Embryonic facial prominence (tissue), 1 donor: ENCODE measurements around the gene KCNAB3.
A peak's percentile ranks its signal among the peaks of the same experiment; 100 is the strongest.
"Not testable (repeated sequence)": the region's sequence is repeated elsewhere in the genome, so short reads cannot be mapped to it uniquely, and the experiment has no call there.

Experiments used
- DNase-seq: peaks from one replicate; pipeline ENCODE4 v3.0.0-alpha.2; 2016; ENCODE audit errors: extremely low spot score

KCNAB3 gene

DNA sequence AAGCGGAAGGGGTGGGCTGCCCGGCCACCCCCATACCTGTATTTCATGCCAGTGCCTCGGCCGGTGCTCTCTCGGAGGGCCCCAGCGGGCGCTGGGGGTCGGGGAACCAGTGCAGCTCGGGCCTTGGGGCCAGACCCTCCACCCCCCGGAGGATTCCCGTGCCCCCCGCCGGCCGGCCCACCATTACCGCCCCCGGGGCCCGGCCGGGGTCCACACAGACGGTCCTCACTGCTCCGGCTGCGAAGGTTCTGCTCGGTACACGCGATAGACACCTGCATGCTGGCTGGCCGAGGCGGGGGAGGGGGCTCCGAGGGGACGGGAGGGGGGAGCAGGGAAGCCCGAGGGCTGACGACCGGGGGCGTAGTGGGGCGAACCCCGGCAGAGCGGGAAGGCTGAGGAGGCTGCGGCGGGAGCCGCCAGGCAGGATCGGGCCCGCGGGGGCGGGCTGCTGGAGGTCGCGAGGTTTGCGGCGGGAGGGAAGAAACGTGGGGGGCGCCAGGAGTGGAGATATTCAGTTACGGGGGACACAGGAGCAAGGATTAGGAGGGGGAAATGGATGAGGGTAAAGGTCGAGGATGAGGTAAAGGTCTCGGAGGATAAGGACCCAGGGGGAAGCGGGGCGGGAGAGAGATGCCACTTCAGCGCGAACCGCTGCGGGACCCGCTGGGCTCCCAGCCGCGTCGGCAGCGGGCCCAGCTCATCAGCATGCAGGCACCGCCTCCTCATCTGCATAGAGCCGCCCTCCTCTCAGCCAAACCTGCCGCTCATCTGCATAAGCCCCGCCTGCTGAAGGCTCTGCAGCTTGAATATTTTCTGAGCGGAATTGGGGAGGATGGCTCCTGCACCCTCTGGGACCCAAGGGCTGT lies at the start of gene KCNAB3:
TSS of gene KCNAB3 (minus strand) at position 699 of the 866 bp plus-strand sequence. CDS start at position 278, 421 bp downstream.
- DNase-seq, result peak; percentile 78

DNA sequence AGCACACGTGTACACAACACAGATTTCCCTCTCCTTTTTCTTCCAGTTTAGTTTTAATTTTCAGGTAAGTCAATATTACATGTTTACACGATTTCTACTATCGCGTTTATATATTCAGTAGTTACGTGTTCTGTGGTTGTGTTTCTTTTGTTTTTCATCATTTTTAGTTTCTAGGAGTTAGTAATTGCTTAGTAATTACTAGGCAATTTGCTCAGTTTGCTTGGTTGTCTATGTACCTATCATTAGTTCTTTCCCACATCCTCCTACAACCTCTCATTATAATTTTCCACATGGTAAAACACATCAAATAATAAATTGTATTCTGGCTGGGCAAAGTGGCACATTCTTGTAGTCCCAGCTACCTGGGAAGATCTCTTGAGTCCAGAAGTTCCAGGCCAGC lies 48.1 kb upstream of the KCNAB3 start:
- DNase-seq, result no peak

DNA sequence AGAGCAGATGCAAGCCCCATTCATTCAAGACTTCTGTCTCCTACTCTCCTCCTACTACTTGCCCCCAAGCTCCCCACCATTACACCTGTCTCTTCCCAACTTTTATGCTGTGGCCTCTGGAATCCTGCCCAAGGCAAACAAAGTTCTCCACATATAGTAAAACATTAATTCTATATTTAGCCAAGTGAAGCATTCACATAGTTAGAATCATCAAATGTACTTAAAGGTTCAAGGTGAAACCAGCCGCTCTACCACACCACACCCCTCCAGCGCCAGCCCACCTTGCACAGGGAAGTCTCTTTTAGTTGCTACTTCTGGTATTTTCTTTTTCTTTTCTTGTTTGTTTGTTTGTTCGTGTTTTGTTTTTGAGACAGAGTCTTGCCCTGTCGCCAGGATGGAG lies 47.4 kb upstream of the KCNAB3 start:
- DNase-seq, result no peak

DNA sequence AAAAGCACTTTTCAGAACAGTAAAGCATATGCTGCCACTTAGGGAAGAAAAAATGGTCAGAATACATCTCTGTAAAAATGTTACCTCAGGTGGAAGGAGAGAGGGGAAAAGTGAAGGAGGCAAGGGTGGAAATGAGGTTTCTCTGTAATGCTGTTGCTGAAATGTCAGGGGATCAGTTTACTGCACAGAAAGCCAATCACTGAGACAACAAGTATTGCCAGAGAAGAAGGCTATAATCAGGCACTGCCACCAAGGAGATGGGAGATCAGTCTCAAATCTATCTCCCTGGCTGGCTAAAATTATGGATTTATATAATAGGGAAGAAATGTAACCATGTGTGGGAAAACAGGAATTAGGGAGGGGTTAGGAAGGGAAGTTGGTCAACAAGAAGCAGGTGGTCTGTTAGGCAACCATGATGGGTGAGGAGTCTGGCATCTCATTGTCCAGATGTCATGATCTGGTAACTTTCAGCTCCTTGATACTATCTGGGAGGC lies 45.0 kb upstream of the KCNAB3 start:
- no peak for DNase-seq

DNA sequence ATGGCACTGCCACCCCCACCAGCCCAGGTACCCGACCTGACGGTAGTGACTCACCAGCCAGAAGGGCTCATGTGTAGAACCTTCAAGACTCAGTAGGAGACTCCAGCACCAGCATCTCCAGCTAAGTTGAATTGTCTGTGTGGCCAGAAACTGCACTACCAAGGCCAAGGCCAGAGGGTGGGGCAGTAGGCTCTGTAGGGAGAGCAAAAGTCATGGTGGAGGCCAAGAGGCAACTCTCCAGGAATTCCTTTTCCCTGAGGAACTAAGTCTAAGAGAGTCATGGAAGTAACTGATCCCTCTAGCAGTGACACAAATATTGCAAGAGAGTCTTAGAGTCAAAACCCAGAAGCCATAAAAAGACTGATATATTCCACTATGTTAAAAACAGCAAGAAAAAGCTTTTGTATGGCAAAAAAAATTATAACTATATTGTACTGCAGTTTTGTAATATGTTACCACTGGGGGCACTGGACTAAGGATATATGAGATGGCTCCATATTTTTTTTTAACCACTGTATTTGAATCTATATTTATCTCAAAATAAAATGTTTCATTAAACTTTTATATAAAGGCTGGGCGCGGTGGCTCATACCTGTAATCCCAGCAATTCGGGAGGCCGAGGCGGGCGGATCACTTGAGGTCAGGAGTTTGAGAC lies 42.6 kb upstream of the KCNAB3 start:
- DNase-seq, result no peak

DNA sequence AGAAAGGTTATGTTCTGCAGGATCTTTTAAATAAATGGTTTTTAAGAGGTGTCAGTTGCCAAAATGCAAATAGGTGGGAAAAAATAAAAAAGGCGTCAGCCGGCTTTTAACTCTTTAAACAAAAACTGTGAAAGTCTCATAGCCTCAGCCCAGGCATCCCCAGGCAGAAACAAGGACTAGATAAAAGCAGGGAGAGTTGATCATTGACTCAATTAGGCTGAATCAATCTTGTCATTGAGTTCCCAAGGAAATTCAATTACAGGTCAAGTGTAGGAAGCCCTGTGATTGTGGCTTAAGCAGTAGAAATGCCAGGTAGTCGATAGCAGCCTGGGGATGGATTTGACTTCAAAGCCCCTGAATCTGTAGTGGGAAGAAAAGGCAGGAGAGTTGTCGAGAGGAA lies 42.0 kb upstream of the KCNAB3 start:
- DNase-seq, result no peak

DNA sequence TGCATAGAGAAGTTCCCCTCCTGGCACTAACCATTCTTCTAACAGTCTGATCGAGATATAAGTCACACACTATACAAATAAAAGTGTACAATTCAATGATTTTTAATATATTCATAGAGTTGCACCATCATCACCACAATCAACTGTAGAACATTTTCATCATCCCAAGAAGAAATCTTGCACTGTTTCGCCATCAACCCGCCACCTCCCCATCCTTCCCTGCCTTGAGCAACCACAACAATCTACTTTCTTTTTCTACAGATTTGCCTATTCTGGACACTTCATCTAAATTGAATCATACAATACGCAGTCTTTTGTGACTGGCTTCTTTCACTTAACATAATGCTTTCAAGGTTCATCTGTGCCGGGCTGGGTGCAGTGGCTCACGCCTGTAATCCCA lies 39.8 kb upstream of the KCNAB3 start:
- DNase-seq, result no peak

DNA sequence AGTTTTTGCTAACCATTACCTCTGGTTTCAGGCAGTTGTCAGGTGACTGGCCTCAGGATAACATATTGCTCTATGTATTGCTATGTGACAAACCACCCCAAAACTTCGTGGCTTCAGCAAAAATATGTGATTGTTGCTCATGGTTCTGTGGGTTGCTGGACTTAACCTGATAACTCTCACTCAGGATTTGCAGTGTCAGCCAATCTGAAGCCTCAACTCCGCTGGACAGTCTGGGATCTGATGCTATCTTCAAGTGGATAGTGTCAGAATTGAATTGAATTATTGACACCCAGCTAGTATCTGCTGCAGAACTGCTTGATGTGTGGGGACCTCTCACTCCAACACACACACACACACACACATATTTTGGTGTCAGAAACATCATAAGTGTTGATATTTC lies 38.1 kb upstream of the KCNAB3 start:
- no peak for DNase-seq

DNA sequence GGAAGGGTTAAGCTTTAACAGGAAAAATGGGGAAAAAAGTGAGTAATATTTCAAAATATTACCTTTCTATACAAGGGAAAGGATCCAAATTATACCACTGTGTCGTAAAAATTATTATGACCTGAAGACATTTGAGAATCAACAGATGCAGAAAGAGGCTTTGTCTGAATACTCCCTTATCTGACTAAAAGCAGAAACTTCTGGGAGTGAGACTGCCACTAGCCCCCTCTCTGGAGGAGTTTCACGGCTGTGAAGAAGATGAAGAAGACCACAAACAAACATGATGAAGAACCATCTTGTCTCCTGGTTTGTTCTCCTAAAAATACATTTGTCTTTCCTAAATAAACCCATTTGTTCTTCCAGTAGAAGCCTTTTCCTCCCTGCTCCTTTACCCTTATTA lies 31.8 kb upstream of the KCNAB3 start:
- DNase-seq, result no peak

DNA sequence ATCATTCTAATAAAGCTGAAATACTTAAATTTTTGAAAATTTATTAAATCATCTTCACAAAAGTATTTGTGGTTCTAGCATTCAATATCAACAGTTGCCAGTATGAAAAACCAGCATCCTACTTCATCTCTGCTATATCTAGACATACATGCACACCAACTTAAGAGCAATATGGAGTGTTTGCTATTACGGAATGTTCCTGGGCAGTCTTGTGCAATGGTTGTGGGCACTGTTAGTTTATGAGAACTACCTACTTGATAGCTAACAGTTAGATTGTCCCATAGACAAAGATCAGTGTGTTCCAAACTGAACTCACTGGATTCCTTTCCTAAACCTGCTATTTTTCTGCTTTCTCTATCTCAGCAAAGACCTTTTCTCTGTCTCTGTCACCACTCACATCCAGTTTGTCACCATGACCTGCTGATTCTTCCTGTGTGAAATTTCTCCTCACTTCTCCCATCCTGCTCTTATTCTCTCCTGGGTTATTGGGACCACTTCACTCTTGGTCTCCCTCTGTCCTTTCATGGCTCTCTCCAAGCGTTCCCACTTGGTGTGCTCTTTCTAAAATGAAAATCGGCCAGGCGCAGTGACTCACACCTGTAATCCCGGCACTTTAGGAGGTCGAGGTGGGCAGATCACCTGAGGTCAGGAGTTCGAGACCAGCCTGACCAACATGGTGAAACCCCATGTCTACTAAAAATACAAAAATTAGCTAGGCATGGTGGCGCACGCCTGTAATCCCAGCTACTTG lies 30.0 kb upstream of the KCNAB3 start:
- no peak for DNase-seq

DNA sequence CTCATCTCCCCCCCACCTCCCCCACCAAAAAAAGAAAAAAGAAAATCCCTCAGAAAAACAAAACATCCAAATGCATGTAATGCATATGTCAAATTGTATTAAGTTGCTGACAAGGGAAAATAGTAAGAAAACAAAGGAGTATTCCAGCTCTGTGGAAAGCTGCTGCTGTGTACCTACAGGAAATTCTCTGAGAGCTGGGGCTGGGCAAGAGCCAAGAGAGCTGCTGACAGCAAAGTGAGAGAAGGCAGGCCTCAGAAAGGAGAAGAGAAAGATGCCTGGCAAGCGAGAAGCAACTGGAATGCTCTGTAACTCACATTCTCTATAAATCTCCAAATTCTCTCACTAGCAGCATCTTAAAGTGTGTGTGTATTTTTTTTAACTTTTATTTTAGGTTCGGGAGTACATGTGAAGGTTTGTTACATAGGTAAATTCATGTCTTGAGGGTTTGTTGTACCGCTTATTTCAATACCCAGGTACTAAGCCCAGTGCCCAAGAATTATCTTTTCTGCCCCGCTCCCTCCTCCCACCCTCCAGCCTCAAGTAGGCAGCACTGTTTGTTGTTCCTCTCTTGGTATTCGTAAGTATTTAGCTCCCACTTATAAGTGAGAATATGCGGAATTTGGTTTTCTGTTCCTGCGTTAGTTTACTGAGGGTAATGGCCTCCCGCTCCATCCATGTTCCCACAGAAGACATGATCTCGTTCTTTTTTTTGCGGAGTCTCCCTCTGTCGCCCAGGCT lies 26.7 kb upstream of the KCNAB3 start:
- DNase-seq, result peak; percentile 15

DNA sequence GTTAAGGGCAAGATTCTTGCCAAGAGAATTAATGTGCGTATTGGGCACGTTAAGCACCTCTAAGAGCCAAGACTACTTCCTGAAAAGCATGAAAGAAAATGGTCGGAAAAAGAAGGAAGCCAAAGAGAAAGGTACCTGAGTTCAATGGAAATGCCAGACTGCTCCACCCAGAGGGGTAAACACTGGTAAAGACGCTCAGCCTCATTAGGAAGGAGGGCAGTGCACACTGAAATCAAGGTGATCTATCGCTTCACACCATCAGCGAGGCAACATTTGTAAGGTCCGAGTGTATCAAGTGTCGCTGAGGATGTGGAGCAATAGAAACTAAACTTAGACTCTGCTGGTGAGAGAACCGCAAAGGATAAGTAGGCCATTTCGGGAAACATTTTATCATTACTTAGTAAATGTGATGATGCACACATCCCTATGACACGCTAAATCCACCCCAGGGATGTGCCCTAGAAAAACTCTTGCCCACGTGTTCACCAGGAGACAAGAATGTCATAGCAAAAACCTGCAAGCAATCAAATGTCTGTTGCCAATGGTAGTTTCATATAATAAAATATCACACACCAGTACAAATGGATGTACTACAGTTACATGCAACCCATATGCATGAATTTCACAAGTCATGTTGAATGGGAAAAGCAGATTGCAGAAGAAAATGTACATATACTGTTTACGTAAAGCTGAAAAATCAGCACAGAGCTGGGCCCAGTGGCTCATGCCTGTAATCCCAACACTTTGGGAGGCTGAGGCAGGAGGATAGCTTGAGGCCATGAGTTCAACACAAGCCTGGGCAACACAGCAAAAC lies 26.0 kb upstream of the KCNAB3 start:
- no peak for DNase-seq

DNA sequence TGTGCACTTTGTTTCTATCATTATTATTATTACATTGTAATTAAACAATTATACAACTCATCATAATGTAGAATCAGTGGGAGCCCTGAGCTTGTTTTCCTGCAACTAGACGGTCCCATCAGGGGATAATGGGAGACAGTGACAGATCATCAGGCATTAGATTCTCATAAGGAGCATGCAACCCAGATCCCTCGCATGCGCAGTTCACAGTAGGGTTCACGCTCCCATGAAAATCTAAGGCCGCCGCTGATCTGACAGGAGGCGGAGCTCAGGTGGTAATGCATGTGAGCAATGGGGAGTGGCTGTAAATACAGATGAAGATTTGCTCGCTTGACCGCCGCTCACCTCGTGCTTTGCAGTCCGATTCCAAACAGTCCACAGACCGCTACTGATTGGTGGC lies 23.6 kb upstream of the KCNAB3 start:
- not testable (repeated sequence) for DNase-seq

DNA sequence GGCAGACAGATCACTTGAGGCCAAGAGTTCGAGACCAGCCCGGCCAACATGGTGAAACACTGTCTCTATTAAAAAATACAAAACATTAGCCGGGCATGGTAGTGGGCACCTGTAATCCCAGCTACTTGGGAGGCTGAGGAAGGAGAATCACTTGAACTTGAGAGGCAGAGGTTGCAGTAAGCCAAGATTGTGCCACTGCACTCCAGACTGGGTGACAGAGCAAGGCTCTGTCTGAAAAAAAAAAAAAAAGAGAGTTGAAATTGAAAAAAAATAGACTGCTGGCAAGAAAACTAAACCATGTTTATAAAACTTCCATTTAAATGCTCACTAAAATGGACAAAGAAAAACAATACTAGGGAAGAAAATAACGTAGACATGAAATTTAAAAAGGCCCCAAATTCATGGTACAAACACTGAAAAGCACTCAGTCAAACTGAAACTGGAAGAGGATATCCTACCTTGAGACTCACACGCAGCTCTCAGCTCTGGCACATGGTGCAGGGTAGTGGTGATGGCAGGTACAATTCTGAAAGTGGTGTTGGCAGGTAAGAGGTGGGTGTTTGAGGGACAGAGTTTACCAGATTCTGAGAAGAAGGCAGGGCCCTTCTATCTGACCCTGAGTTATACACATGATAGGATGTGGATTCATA lies 21.6 kb upstream of the KCNAB3 start:
- no peak for DNase-seq

DNA sequence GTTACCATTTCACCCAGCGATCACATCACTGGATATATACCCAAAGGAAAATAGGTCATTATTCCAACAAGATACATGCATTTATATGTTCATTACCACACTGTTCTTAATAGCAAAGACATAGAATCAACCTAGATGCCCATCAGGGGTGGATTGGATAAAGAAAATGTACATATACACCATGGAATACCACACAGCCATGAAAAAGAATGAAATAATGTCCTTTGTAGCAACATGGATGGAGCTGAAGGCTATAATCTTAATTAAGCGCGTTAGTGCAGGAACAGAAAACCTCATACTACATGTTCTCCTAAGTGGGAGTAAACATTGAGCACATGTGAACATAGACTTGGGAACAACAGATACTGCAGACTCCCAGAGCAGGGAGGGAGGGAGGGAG lies 20.9 kb upstream of the KCNAB3 start:
- no peak for DNase-seq

DNA sequence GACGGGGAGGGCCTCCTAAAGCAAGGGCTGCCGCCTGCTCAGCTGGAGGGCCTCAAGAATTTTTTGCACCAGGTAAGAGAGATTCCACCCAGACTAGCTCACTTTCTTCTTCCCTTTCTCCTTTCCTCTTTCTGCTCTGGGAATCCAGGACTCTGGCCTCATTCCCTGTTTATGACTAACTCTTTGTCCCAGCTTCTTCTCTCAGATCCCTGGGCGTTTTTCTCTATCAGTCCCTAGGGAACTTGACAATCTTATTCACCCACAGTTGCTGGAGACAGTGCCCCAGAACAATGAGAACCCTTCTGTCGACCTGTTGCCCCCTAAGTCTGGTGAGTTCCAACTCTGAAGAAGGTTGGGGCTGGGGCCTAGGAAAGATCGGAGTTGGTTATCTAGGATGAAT lies 18.0 kb upstream of the KCNAB3 start:
- no peak for DNase-seq

DNA sequence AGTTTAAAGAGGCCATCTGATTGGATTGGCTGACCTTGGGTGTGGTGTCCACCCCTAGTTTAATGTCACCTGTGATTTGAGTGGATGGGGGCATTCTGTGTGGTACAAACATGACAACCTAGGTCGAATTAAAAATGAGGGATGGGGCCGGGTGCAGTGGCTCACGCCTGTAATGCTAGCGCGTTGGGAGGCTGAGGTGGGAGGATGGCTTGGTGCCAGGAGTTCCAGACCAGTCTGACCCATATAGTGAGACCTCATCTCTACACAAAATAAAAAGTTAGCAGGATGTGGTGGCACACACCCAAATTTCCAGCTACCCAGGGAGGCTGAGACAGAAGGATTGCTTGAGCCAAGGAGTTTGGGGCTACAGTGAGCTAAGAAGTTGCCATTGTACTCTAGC lies 16.8 kb upstream of the KCNAB3 start:
- DNase-seq, result no peak

DNA sequence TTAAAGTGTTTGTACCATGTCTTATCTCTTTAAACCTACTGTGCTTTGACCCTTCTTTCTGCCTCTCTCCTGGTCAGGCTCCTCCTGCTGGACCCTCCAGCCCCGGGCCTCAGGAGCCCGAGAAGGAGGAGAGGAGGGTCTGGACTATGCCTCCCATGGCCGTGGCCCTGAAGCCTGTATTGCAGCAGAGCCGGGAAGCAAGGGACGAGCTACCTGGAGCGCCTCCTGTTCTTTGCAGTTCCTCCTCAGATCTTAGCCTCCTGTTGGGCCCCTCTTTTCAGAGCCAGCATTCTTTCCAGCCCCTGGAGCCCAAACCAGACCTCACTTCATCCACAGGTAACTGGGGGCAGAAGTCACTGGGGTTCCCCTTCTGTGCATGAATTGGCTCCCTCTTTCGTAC lies 16.0 kb upstream of the KCNAB3 start:
- DNase-seq, result no peak

DNA sequence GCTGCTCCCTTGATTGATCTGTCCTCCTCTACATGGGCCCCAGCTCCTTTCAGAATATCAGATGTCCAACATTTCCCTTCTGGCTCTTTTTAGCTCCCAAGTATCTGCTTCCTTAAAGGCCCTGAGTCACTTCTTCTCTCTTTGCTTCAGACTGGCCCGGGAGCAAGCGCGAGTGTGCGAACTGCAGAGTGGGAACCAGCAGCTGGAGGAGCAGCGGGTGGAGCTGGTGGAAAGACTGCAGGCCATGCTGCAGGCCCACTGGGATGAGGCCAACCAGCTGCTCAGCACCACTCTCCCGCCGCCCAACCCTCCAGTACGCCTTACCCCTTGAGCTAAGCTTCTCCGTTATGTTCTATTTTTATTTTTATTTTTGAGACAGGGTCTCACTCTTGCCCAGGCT lies 14.7 kb upstream of the KCNAB3 start:
- DNase-seq, result no peak

DNA sequence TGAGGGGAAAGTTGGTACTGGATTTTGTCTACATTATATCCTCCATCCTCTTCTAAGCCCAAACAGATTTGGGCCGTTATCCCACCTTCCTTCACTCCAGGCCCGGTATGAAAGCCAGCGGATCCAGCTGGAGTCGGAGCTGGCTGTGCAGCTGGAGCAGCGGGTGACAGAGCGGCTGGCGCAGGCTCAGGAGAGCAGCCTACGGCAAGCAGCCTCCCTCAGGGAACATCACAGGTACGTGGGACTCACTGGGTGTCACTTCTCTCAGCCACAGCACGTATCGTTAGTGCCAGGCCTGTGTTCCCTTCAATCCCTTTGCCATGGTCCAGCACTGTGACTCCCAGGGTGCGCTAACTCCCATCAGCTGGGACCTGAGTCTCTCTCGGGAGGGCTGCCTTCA lies 13.6 kb upstream of the KCNAB3 start:
- DNase-seq, result no peak
